Retinal pigment epithelial cell (primary cell): ENCODE results near the gene CCK.

ENCODE experiments used
- DNase-seq: peaks from one replicate; pipeline ENCODE4 v3.0.0-alpha.2; 2010; ENCODE audit warnings: low read depth
- H3K4me3 ChIP-seq: 2 replicates; pipeline ENCODE4 v1.5.1; 2011; ENCODE audit warnings: mild to moderate bottlenecking, low read length, control low read depth, moderate library complexity
- CTCF ChIP-seq: conservative IDR thresholded peaks from 2 replicates; pipeline ENCODE4 v1.5.1; 2011; ENCODE audit warnings: low read depth, low read length, control low read depth, inconsistent platforms

Gene CCK

GRCh38 chr3:42277676-42278075 lies 11.7 kb upstream of the CCK start:
- DNase-seq = no peak
- no peak for TF ChIP-seq CTCF

GRCh38 chr3:42276141-42277132 lies 10.5 kb upstream of the CCK start:
- no peak overlapping the region for H3K4me3 ChIP-seq
- no peak for TF ChIP-seq CTCF
- no peak for DNase-seq

More at GRCh38 chr3:42277676-42278075, 11.7 kb upstream of the CCK start:
- H3K4me3 ChIP-seq = no peak overlapping the region

- H3K4me3 ChIP-seq = no peak overlapping the region
- no peak for TF ChIP-seq CTCF
- DNase-seq = no peak
These were observed 9.2 kb upstream of the CCK start for GRCh38 chr3:42275217-42275616.

- TF ChIP-seq CTCF = no peak
- no peak overlapping the region for H3K4me3 ChIP-seq
- no peak for DNase-seq
These were observed 8.3 kb upstream of the CCK start for GRCh38 chr3:42274266-42274665.

- no peak for DNase-seq
- no peak overlapping the region for H3K4me3 ChIP-seq
- TF ChIP-seq CTCF = no peak
These were observed 7.4 kb upstream of the CCK start for GRCh38 chr3:42273361-42273760.

- TF ChIP-seq CTCF = no peak
- H3K4me3 ChIP-seq = no peak overlapping the region
- DNase-seq = no peak
These were observed 5.8 kb upstream of the CCK start for GRCh38 chr3:42271786-42272185.

GRCh38 chr3:42270561-42270960 lies 4.6 kb upstream of the CCK start:
- H3K4me3 ChIP-seq = no peak overlapping the region
- DNase-seq = no peak
- no peak for TF ChIP-seq CTCF
